NB4 (cell line): Measurements from ENCODE around the gene MACROD2.

Experiments used
- DNase-seq: peaks from one replicate; pipeline ENCODE4 v3.0.0; 2010; ENCODE audit warnings: low read depth
- H3K4me3 ChIP-seq: one replicate; pipeline ENCODE4 v1.5.1; 2011; ENCODE audit warnings: mild to moderate bottlenecking, low read depth, low read length, moderate library complexity
- MYC ChIP-seq: IDR thresholded peaks from 2 replicates; pipeline ENCODE4 v1.6.1; 2011; ENCODE audit warnings: low read depth, low read length
- POLR2A ChIP-seq: IDR thresholded peaks from 2 replicates; pipeline ENCODE4 v1.6.1; 2011; ENCODE audit warnings: mild to moderate bottlenecking; ENCODE audit not compliant: insufficient read length; ENCODE audit errors: extremely low read depth
- TF ChIP-seq, protein P1 (sequence below): IDR thresholded peaks from 2 replicates; pipeline ENCODE4 v1.6.1; 2011; ENCODE audit warnings: low read depth, low read length
- TF ChIP-seq, protein P2 (sequence below): IDR thresholded peaks from one replicate; pipeline ENCODE4 v1.5.1; 2012; ENCODE audit warnings: low read depth, low read length

MACROD2 gene

DNA sequence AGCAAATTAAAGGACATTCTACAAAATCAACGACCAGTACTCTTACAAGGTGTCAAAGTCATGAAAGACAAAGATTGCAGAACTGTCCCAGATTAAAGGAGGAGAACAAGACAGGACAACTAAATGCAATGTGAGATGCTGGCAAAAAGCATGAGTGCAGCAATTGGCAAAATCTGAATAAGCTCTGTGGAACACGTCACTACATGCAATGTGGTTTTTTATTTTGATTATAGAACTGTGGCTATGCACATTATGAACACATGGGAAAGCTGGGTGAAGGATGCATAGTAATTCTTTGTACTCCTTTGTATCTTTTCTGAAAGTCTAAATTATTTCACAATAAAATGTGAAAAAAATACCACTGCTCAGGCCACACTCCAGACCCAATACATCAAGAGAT is 2068.6 kb downstream of the MACROD2 start:
- TF ChIP-seq MYC (no peak), POLR2A (no peak)
- TF ChIP-seq, protein P1, sequence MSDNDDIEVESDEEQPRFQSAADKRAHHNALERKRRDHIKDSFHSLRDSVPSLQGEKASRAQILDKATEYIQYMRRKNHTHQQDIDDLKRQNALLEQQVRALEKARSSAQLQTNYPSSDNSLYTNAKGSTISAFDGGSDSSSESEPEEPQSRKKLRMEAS = no peak
- TF ChIP-seq, protein P2, sequence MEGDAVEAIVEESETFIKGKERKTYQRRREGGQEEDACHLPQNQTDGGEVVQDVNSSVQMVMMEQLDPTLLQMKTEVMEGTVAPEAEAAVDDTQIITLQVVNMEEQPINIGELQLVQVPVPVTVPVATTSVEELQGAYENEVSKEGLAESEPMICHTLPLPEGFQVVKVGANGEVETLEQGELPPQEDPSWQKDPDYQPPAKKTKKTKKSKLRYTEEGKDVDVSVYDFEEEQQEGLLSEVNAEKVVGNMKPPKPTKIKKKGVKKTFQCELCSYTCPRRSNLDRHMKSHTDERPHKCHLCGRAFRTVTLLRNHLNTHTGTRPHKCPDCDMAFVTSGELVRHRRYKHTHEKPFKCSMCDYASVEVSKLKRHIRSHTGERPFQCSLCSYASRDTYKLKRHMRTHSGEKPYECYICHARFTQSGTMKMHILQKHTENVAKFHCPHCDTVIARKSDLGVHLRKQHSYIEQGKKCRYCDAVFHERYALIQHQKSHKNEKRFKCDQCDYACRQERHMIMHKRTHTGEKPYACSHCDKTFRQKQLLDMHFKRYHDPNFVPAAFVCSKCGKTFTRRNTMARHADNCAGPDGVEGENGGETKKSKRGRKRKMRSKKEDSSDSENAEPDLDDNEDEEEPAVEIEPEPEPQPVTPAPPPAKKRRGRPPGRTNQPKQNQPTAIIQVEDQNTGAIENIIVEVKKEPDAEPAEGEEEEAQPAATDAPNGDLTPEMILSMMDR = no peak
- no peak for DNase-seq
- no peak overlapping the region for H3K4me3 ChIP-seq

DNA sequence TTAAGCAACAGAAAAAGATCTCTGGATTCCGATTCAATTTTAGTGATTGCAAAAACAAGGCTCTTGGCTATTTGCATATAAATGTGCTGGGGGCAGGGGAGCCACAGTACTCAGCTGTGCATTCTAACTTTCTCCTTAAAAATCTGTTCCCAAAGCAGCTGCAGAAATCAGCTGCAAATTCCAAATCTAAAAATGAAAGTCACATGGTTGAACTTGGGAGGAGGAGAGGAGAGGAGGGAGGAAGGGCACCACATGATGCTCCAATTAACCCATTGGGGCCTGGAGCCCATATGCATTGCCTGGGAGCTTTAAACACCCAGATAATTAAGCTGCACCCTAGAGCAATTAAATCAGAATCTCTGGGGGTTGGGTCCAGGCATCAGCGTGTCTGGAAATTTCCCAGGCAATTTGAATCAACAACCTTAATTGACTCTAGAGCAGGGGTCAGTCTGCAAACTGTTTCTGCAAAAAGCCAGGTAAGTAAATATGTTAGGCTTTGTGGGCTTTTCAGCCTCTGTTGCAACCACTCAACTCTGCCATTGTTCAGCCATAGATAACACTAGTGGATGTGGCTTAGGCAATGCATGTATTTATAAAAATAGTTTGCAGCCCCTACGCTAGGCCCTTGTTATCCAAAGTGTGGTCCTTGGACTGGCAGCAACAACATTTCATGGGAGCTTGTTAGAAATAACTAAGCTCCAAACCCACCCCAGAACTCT is 2069.8 kb downstream of the MACROD2 start:
- no peak for DNase-seq
- TF ChIP-seq, protein P1 = no peak
- TF ChIP-seq POLR2A (no peak), MYC (no peak)
- TF ChIP-seq, protein P2 = no peak
- H3K4me3 ChIP-seq = no peak overlapping the region

DNA sequence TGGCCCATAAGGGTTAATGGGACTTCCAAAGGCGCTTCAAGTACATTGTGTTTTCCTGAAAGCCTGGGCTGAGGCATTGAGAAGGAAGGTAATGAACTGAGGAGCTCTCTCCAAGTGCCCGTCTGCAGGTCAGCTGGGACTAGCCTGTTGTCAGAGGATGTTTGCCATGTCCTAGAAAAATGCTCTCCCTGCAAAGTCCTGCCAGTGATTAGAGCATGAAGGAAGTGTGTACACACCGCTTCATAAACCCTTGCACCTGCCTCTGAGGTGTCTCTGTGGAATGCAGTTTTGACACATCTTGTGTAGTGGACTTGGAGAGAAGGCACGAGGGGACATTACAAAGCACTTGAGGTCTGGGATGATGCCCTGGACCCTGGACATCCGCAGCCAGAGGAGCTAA is 2071.3 kb downstream of the MACROD2 start:
- TF ChIP-seq MYC (no peak), POLR2A (no peak)
- TF ChIP-seq, protein P1 = no peak
- TF ChIP-seq, protein P2 = no peak
- H3K4me3 ChIP-seq = no peak overlapping the region
- DNase-seq = no peak

DNA sequence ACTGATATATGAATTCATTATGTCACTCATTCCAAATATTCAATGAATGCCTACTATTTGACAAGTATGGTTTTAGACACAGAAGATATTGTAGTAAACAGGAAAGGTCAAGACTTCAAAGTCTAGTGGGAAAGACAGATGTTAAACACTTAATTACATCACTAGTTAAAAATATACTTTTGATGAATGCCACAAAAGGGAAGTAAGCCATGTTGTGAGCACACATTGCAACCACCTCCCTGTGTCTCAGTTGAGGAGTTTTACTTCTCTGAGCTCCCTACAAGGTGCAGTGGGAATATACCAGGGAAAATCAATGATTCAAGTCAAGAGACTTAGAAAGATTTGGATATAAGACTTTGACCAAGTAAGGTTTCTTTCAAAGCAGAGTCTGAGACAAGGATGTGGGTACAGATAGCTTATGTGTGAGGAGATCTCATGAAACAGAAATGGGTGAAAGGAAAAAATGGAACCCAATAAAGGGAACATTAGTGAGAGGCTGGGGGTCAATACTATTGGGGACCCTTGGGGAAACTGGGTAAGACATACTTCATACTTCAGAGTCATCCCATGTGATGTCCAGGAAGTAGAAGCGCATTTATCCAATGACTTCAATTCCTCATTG is 2074.2 kb downstream of the MACROD2 start:
- TF ChIP-seq MYC = no peak
- TF ChIP-seq, protein P2 = no peak
- TF ChIP-seq POLR2A = no peak
- H3K4me3 ChIP-seq = no peak overlapping the region
- DNase-seq = peak; percentile 1

DNA sequence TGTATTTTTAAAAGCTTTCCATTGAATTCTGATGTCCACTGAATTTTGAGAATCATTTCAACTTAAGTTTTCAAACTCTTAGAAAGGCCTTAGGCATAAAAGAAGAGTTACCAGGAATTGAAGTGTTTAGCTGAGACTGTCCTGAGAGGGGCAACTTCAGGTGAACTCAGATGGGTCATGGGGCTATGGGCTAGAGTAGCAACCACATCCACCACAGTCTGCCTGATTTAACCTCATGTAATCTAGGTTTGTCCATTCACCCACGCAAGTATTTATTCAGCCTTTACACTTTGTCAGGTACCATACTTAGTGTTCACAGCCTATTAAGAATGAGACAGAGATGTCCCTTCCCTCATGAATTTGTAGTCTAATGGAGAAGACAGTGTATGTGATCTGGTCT is 2076.9 kb downstream of the MACROD2 start:
- TF ChIP-seq POLR2A (no peak), MYC (no peak)
- TF ChIP-seq, protein P1 = no peak
- TF ChIP-seq, protein P2 = no peak
- DNase-seq = no peak
- H3K4me3 ChIP-seq = no peak overlapping the region
